ENCODE measurements around the gene TROAP. TPM values are rescaled to one million over a fixed set of nuclear protein-coding genes. Genes with fewer than 3 reads are reported as not detected.

The TROAP gene
- total RNA-seq, 2 donors from 2014 or later, result 60.5 to 87.4 TPM

GRCh38 chr12:49342066-49342913 lies 19.2 kb downstream of the TROAP start:
- Mint-ChIP-seq H3K27ac (no peak overlapping the region), H3K4me3 (peak overlapping the region; percentile 56), H3K27me3 (ENCODE audit: insufficient read depth) (peaks cover 99% of the 10 kb centered on the region), H3K36me3 (ENCODE audit: low read depth) (no peaks in the 10 kb centered on the region), H3K4me1 (peaks cover 22% of the 10 kb centered on the region), H3K9me3 (no peaks in the 10 kb centered on the region)
- H3K36me3 ChIP-seq (ENCODE audit: control insufficient read depth, insufficient read depth, low read length), result no peaks in the 10 kb centered on the region
- no peak overlapping the region for H3K9ac ChIP-seq (ENCODE audit: extremely low read depth, low read length, poor library complexity, severe bottlenecking)
- TF ChIP-seq, protein P1, sequence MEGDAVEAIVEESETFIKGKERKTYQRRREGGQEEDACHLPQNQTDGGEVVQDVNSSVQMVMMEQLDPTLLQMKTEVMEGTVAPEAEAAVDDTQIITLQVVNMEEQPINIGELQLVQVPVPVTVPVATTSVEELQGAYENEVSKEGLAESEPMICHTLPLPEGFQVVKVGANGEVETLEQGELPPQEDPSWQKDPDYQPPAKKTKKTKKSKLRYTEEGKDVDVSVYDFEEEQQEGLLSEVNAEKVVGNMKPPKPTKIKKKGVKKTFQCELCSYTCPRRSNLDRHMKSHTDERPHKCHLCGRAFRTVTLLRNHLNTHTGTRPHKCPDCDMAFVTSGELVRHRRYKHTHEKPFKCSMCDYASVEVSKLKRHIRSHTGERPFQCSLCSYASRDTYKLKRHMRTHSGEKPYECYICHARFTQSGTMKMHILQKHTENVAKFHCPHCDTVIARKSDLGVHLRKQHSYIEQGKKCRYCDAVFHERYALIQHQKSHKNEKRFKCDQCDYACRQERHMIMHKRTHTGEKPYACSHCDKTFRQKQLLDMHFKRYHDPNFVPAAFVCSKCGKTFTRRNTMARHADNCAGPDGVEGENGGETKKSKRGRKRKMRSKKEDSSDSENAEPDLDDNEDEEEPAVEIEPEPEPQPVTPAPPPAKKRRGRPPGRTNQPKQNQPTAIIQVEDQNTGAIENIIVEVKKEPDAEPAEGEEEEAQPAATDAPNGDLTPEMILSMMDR (conservative IDR thresholded peaks at IDR 0.05), result peak; percentile 99
- H3K9me3 ChIP-seq (ENCODE audit: control insufficient read depth, low read length), result no peaks in the 10 kb centered on the region
- peak; percentile 100 for DNase-seq
- 0 to 1% methylated on average over 28 to 58 of the region's 58 CpGs for WGBS, 2 experiments (ENCODE audit: insufficient coverage in 1 of 2, insufficient read length in 1 of 2)
- H3K27ac ChIP-seq (ENCODE audit: low read depth, low read length), result peak overlapping the region; percentile 61
- H3K27me3 ChIP-seq (ENCODE audit: control insufficient read depth, insufficient read depth, low read length, poor library complexity, severe bottlenecking), result peaks cover 98% of the 10 kb centered on the region
- peak overlapping the region; percentile 74 for H3K4me3 ChIP-seq (ENCODE audit: low read length)
- H3K4me1 ChIP-seq (ENCODE audit: control insufficient read depth, insufficient read depth, low read length), result peaks cover 5% of the 10 kb centered on the region

- Mint-ChIP-seq H3K36me3 (ENCODE audit: low read depth) (no peaks in the 10 kb centered on the region), H3K4me3 (peak overlapping the region; percentile 56), H3K27ac (no peak overlapping the region), H3K27me3 (ENCODE audit: insufficient read depth) (peaks cover 99% of the 10 kb centered on the region), H3K4me1 (peaks cover 20% of the 10 kb centered on the region), H3K9me3 (no peaks in the 10 kb centered on the region)
- H3K4me1 ChIP-seq (ENCODE audit: control insufficient read depth, insufficient read depth, low read length), result peaks cover 5% of the 10 kb centered on the region
- TF ChIP-seq, protein P1 (conservative IDR thresholded peaks at IDR 0.05), result no peak
- no peak for DNase-seq
- no peaks in the 10 kb centered on the region for H3K9me3 ChIP-seq (ENCODE audit: control insufficient read depth, low read length)
- H3K9ac ChIP-seq (ENCODE audit: extremely low read depth, low read length, poor library complexity, severe bottlenecking), result no peak overlapping the region
- H3K27me3 ChIP-seq (ENCODE audit: control insufficient read depth, insufficient read depth, low read length, poor library complexity, severe bottlenecking), result peaks cover 96% of the 10 kb centered on the region
- 3% methylated on average over 16 to 30 of the region's 33 CpGs for WGBS, 2 experiments (ENCODE audit: insufficient coverage in 1 of 2, insufficient read length in 1 of 2)
- H3K4me3 ChIP-seq (ENCODE audit: low read length), result peak overlapping the region; percentile 74
- no peaks in the 10 kb centered on the region for H3K36me3 ChIP-seq (ENCODE audit: control insufficient read depth, insufficient read depth, low read length)
- peak overlapping the region; percentile 61 for H3K27ac ChIP-seq (ENCODE audit: low read depth, low read length)
These were observed 20.1 kb downstream of the TROAP start for GRCh38 chr12:49342914-49343731.

DNA sequence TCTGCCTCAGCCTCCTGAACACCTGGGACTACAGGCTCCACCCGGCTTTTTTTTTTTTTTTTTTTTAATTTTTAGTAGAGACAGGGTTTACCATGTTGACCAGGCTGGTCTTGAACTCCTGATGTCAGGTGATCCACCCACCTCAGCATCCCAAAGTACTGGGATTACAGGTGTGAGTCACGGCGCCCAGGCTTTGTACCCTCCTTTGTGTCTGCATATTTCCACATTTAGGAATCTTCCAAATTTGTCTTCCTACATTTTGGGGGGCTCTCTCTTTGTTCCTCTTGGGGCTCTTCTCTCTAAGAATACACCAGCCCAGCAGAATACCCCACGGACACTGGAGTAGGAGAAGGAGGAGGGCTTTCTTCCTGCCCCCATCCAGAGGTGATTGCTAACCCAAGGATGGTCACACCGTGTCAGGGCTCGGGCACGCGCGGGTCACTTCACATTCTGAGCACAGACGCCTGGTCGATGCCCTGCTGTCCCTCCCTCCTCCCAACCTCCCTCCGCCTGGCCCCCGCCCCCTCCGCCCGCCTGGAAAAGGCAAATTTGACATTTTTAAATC lies 21.5 kb downstream of the TROAP start:
- H3K9me3 ChIP-seq (ENCODE audit: control insufficient read depth, low read length), result no peaks in the 10 kb centered on the region
- H3K36me3 Mint-ChIP-seq (ENCODE audit: low read depth), result no peaks in the 10 kb centered on the region
- peaks cover 99% of the 10 kb centered on the region for H3K27me3 Mint-ChIP-seq (ENCODE audit: insufficient read depth)
- no peak overlapping the region for H3K27ac Mint-ChIP-seq
- H3K9ac ChIP-seq (ENCODE audit: extremely low read depth, low read length, poor library complexity, severe bottlenecking), result no peak overlapping the region
- peak overlapping the region; percentile 58 for H3K4me3 Mint-ChIP-seq
- no peaks in the 10 kb centered on the region for H3K36me3 ChIP-seq (ENCODE audit: control insufficient read depth, insufficient read depth, low read length)
- no peak overlapping the region for H3K27ac ChIP-seq (ENCODE audit: low read depth, low read length)
- TF ChIP-seq, protein P1 (conservative IDR thresholded peaks at IDR 0.05), result no peak
- H3K4me3 ChIP-seq (ENCODE audit: low read length), result no peak overlapping the region
- H3K4me1 ChIP-seq (ENCODE audit: control insufficient read depth, insufficient read depth, low read length), result peaks cover 5% of the 10 kb centered on the region
- peaks cover 17% of the 10 kb centered on the region for H3K4me1 Mint-ChIP-seq
- no peaks in the 10 kb centered on the region for H3K9me3 Mint-ChIP-seq
- no peak for DNase-seq
- H3K27me3 ChIP-seq (ENCODE audit: control insufficient read depth, insufficient read depth, low read length, poor library complexity, severe bottlenecking), result peaks cover 96% of the 10 kb centered on the region
- WGBS, 2 experiments (ENCODE audit: insufficient coverage in 1 of 2, insufficient read length in 1 of 2), result 6 to 8% methylated on average over 7 to 14 of the region's 15 CpGs

All from endodermal cell (in vitro differentiated cells).